Glutamatergic neuron (in vitro differentiated cells): ENCODE data around the gene MRFAP1L1. TPM values are rescaled to one million over a fixed set of nuclear protein-coding genes. Genes with fewer than 3 reads are reported as not detected.
A peak's percentile ranks its signal among the peaks of the same experiment; 100 is the strongest.

Experiments used
- DNase-seq: peaks from one replicate; pipeline ENCODE4 v3.0.0; 2022
- H3K27ac Mint-ChIP-seq: one replicate; pipeline ENCODE4 v1.8.0; 2020; ENCODE audit warnings: mild to moderate bottlenecking, mixed read lengths, inconsistent platforms; ENCODE audit not compliant: unreplicated experiment
- H3K27me3 Mint-ChIP-seq: one replicate; pipeline ENCODE4 v1.8.0; 2020; ENCODE audit warnings: mild to moderate bottlenecking, moderate library complexity, mixed read lengths, inconsistent platforms; ENCODE audit not compliant: unreplicated experiment
- H3K36me3 Mint-ChIP-seq: one replicate; pipeline ENCODE4 v1.8.0; 2020; ENCODE audit warnings: mild to moderate bottlenecking, mixed read lengths, inconsistent platforms; ENCODE audit not compliant: unreplicated experiment
- H3K4me1 Mint-ChIP-seq: one replicate; pipeline ENCODE4 v1.8.0; 2020; ENCODE audit warnings: mild to moderate bottlenecking, low read depth, mixed read lengths, inconsistent platforms; ENCODE audit not compliant: unreplicated experiment
- H3K4me3 Mint-ChIP-seq: one replicate; pipeline ENCODE4 v1.8.0; 2020; ENCODE audit warnings: mild to moderate bottlenecking, mixed read lengths, inconsistent platforms; ENCODE audit not compliant: unreplicated experiment
- H3K9me3 Mint-ChIP-seq: one replicate; pipeline ENCODE4 v1.8.0; 2020; ENCODE audit warnings: mild to moderate bottlenecking, moderate library complexity, mixed read lengths, inconsistent platforms; ENCODE audit not compliant: unreplicated experiment
- CTCF ChIP-seq: fragments of 200-600 bp; sonication (generic); IDR thresholded peaks from one replicate; pipeline ENCODE4 v1.5.0; 2021; ENCODE audit not compliant: partially characterized antibody, unreplicated experiment
- total RNA-seq: library from RNA; stranded (reverse); fragmentation: NEBNext Ultra II Directional; extraction: Animal tissue kit (Norgen Biotek cat#: 25700); gene quantifications from one replicate; pipeline ENCODE4 v1.2.1, GENCODE V29; 2021; ENCODE audit not compliant: unreplicated experiment

MRFAP1L1 gene
- total RNA-seq, 1 donor from 2014 or later, result 66.1 TPM

- Mint-ChIP-seq H3K4me1 (peaks cover 23% of the 10 kb centered on the region), H3K36me3 (no peaks in the 10 kb centered on the region), H3K27ac (peak overlapping the region; percentile 91), H3K4me3 (peak overlapping the region; percentile 65), H3K9me3 (peaks cover 16% of the 10 kb centered on the region), H3K27me3 (peaks cover 24% of the 10 kb centered on the region)
- peak; percentile 77 for DNase-seq
- no peak for TF ChIP-seq CTCF
Measured at GRCh38 chr4:6688879-6689505, 20.7 kb downstream of the MRFAP1L1 start.

DNA sequence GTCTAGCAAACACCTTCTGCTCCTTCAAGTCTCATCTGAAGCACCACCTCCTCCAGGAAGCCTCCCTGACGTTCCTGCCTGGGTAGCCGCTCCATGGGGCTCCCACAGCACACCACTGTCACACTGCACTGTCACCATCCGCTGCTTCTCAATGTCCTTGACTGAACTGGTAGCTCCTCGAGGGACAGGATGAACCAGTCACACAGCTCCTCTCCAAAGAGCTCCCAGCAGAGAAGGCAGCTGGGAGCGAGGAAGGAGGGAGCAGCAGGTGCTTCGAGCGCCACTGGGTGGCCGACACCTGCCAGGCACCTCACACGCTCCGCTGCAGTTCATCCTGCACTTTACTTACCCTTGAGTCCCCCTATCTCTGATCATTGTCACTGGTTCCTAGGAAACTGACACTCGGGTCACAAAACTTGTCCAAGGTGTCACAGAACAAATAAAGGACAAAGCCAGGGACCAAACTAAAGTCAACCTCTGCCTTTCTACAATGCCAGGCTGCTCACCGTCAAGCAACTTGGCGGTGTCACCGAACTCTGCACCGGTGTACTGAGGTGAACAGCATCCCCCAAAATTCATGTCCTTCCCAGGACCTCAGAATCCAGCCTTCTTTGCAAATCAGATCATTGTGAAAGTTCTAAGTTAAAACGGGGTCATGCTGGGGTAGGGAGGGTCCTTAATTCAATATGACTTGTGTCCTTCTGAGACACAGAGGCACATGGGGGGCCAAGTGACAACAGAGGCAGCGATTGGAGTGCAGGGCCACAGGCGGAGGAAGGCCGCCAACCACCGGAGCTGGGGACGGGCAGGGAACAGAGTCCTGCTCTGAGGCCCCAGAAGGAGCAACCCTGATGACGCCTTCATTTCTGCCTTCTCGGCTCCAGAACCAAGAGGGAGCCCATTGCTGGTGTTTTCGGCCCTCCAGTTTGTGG lies 21.5 kb downstream of the MRFAP1L1 start:
- no peak for TF ChIP-seq CTCF
- Mint-ChIP-seq H3K27me3 (peaks cover 26% of the 10 kb centered on the region), H3K27ac (peak overlapping the region; percentile 91), H3K36me3 (no peaks in the 10 kb centered on the region), H3K9me3 (peaks cover 16% of the 10 kb centered on the region), H3K4me3 (peak overlapping the region; percentile 20), H3K4me1 (peaks cover 20% of the 10 kb centered on the region)
- no peak for DNase-seq

DNA sequence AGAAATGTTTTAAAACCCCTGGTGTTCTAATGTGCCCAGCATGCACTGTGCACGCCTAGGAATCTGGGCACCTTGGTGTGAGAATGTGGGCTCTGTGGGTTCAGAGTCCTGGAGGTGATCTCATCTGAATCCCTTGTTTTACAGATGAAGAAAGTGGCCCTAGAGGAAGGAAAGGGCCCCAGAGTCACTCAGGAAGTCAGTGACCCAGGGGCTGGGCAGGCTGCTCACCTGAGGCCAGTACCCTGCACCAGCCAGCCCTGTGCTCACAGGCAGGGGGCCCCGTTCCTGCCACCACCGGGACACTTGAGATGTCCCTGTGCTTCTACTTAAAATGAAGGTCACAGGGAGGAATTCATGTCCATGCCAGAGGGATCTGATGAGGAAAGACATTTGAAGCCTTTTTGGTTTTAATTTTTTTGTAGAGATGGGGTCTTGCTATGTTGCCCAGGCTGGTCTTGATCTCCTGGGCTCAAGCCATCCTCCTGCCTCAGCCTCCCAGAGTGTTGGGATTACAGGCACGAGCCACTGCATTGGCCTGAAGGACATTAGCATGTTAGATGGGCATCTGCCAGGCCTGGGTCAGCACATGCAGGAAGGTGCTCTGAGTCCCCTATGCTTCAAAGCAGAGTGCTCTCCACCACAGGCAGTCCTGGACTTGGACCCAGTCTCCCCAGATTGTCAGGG lies 23.4 kb downstream of the MRFAP1L1 start:
- Mint-ChIP-seq H3K27ac (no peak overlapping the region), H3K27me3 (peaks cover 23% of the 10 kb centered on the region), H3K4me3 (no peak overlapping the region), H3K4me1 (peaks cover 14% of the 10 kb centered on the region), H3K9me3 (peaks cover 17% of the 10 kb centered on the region), H3K36me3 (no peaks in the 10 kb centered on the region)
- no peak for DNase-seq
- no peak for TF ChIP-seq CTCF

DNA sequence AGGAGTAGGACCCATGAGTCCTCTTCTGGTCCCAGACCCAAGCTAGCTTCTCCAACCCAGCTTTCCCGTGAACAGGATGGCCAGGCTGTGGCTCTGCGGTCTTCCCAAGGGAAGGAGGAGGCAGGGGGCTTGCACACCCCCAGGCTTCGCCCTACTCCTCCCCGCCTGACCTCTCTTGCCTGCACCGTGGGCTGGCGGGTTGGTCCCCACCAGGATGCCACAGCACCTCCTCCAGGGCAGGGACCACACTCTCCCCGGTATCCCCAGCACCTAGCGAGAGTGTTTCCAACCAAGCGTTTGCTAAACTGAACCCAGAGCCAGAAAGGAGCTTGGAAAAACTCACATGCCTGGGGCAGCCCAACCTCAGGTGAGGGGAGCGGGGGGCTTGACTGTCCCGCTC lies 25.0 kb downstream of the MRFAP1L1 start:
- DNase-seq, result no peak
- H3K27me3 Mint-ChIP-seq, result peaks cover 18% of the 10 kb centered on the region
- no peaks in the 10 kb centered on the region for H3K36me3 Mint-ChIP-seq
- no peak overlapping the region for H3K27ac Mint-ChIP-seq
- peaks cover 15% of the 10 kb centered on the region for H3K9me3 Mint-ChIP-seq
- peaks cover 4% of the 10 kb centered on the region for H3K4me1 Mint-ChIP-seq
- no peak for TF ChIP-seq CTCF
- H3K4me3 Mint-ChIP-seq, result no peak overlapping the region
